Measurements from ENCODE around the gene TBX21.

DNA sequence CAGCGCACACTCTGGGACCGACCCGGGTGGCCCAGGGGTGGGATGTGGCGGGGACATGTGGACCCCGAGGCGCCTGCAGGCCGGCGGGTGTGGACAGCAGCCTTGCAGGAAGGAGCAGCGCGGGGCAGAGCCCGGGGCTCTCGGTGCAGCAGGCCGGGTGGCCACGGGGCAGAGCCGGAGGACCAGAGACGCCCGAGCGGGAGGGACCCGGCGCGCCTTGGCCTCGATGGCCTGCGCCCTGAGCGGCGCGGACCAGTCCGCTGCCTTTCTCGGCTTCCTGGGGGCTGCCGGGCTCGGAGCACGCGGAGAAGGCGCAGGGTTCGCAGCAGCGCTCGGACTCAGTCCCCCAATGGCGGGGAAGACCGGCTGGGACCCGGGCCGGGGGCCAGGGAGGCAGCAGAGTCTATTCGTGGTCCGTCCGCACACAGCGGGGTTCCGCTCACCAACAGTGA is 45.2 kb downstream of the TBX21 start:
- TF ChIP-seq CTCF (IDR thresholded peaks at IDR 0.05), result no peak
- no peak for TF ChIP-seq POLR2A (IDR thresholded peaks at IDR 0.05)

Measured in sigmoid colon (tissue), 3 donors.